IPS-18c (cell line): ENCODE data around the gene CYBRD1.
"Not testable (repeated sequence)": the region's sequence is repeated elsewhere in the genome, so short reads cannot be mapped to it uniquely, and the experiment has no call there.

Experiments used
- H3K4me3 ChIP-seq: 2 replicates; pipeline ENCODE4 v1.7.0; 2013; ENCODE audit warnings: low read depth, mild to moderate bottlenecking, low read length, moderate library complexity; ENCODE audit not compliant: insufficient read depth
- H3K9me3 ChIP-seq: one replicate; pipeline ENCODE4 v1.6.1; 2013; ENCODE audit warnings: mild to moderate bottlenecking, low read length, moderate library complexity; ENCODE audit not compliant: control insufficient read depth, insufficient read depth

The CYBRD1 gene

DNA sequence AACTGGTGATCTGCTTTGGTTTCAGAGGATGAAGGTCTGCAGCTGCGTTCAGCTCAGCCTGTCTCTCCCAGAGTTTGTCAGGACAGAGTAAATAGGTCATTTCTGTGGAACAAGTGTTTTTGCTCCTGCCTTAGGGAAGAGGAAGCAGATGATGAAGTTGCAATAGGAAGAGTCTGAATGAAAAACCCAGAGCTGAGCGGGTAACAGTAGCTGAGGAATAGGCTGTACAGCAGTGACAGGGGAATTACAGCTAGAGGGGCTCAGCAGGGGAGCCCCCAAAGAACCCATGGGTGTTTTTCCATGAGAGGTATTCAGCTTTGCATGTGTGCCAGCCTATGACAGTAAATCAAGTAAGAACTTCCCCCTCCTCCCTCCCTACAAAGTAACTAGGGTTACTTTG, 10.3 kb upstream of the CYBRD1 start:
- Histone ChIP-seq H3K9me3 (no peaks in the 10 kb centered on the region), H3K4me3 (no peak overlapping the region)

GRCh38 chr2:171512683-171513195, 9.5 kb upstream of the CYBRD1 start:
- no peaks in the 10 kb centered on the region for H3K9me3 ChIP-seq
- no peak overlapping the region for H3K4me3 ChIP-seq

DNA sequence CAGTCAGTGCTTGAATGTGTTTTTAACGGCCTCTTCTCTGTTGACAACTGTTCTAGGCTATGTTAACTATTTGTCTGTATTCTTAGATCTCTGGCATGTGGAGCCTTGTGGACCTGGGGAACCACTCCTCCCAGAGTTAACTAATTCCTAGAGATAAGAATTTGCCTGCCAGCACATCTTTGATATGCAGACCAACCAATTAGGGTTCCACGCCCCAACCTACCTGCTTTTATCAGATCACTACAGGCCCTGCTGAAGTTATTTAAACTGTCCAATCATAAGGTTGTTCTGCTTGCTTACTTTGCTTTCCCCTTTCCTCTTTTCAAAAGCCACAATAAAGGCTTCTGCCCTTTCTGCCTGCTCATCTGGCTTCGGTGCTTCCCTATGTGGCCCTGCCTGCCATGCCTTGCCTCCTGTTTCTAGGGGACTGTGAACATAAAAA, 8.5 kb upstream of the CYBRD1 start:
- Histone ChIP-seq H3K4me3 (no peak overlapping the region), H3K9me3 (no peaks in the 10 kb centered on the region)

DNA sequence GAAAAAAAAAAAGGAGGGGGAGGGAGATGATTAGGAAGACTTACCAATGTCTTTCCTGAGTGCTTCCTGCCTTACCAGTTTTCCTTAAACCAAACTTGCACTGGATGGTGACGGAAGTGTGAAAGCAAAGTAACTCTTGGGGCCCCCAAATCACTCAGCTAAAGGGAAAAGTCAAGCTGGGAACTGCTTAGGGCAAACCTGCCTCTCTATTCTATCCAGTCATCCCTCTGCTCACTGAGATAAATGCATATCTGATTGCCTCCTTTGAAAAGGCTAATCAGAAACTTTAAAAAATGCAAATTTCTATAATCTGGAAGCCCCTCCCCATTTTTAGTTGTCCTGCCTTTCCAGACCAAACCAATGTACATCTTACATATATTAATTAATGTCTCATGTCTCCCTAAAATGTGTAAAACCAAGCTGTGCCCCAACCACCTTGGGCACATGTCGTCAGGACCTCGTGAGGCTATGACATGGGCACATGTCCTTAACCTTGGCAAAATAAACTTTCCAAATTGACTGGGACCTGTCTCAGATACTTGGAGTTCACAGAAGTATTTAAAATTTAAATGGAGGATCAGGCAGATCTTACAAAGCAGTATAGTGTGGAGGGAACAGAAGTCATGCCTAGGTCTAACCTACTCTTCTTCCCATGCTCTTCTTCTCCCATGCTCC, 7.2 kb upstream of the CYBRD1 start:
- no peaks in the 10 kb centered on the region for H3K9me3 ChIP-seq
- no peak overlapping the region for H3K4me3 ChIP-seq

DNA sequence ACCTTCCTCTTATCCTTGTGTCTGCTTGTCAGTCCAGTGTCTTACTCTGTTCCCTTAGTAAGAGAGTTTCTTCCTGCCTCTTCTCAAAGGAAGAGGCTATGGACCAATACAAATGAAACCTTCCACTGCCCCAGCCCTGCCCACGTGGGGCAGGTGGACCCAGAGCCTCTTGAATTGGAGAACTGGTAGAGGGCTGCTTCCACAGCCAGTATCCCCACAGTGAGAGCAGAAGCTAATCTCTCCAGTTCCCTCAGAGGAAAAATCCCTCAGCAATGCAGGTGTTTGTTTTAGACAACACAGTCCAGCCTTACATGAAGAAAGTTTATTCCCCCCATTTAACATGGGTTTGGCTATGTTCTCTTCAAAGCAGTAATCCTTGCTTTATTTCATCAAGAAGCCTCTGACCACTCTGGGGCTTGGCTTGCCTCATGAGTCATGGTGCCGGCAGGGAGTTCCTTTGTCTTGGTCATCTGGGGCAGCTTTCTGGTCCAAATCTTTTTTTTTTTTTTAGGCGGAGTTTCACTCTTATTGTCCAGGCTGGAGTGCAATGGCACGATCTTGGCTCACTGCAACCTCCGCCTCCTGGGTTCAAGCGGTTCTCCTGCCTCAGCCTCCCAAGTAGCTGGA, 6.5 kb upstream of the CYBRD1 start:
- Histone ChIP-seq H3K4me3 (no peak overlapping the region), H3K9me3 (no peaks in the 10 kb centered on the region)

GRCh38 chr2:171516793-171517192, 5.5 kb upstream of the CYBRD1 start:
- no peaks in the 10 kb centered on the region for H3K9me3 ChIP-seq
- H3K4me3 ChIP-seq = no peak overlapping the region

DNA sequence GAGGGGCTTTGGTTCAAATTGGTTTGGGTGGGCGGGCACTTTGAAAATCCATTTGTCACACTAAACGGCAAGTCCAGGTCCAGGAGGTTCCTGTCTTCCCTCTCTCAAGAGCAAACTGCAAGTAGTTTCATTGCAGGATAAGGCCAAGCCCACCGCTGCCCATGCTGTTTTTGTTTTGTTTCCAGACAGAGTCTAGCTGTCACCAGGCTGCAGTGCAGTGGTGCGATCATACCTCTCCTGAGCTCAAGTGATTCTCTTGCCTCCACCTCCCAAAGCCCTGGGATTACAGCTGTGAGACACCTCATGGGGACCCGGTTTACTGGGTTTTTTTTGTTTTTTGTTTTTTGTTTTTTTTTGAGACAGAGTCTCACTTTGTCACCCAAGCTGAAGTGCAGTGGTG, 1.8 kb upstream of the CYBRD1 start:
- no peak overlapping the region for H3K4me3 ChIP-seq
- H3K9me3 ChIP-seq = peaks cover 4% of the 10 kb centered on the region

DNA sequence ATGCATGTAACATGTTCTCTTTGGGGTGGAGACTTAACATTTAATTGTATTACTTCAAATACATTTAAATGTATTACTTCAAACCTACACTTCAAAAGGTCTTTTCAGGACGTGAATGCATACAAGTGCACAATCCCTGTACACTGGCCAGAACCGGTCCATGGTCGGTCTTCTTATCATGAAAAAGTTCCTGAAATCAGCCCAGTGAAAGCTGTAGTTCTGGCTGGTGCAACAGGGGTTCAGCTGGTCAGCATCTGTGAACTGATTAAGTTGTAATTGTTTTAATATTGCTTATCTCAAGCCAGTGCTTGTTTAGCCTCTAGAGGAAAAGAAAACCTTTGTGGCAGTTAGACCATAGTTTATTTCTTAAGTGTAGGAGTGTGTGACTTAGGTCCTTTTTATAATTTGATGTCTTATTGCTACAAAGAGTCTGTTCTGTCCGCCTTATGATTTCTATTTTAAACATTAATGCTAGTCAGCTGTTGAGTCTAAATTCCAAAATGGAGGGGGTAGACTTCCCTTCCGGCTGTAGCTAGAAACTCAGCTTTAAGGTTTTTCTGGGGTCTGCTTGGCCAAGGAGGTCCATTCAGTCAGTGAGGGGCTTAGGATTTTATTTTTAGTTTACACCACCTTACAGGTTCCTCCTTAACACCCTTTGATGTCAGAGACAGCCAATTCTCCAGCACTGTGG, 768 bp upstream of the CYBRD1 start:
- peak overlapping the region; percentile 88 for H3K4me3 ChIP-seq
- H3K9me3 ChIP-seq = peaks cover 4% of the 10 kb centered on the region

- Histone ChIP-seq H3K9me3 (peaks cover 4% of the 10 kb centered on the region), H3K4me3 (peak overlapping the region; percentile 88)
Measured at GRCh38 chr2:171522788-171523087, 464 bp downstream of the CYBRD1 start.

DNA sequence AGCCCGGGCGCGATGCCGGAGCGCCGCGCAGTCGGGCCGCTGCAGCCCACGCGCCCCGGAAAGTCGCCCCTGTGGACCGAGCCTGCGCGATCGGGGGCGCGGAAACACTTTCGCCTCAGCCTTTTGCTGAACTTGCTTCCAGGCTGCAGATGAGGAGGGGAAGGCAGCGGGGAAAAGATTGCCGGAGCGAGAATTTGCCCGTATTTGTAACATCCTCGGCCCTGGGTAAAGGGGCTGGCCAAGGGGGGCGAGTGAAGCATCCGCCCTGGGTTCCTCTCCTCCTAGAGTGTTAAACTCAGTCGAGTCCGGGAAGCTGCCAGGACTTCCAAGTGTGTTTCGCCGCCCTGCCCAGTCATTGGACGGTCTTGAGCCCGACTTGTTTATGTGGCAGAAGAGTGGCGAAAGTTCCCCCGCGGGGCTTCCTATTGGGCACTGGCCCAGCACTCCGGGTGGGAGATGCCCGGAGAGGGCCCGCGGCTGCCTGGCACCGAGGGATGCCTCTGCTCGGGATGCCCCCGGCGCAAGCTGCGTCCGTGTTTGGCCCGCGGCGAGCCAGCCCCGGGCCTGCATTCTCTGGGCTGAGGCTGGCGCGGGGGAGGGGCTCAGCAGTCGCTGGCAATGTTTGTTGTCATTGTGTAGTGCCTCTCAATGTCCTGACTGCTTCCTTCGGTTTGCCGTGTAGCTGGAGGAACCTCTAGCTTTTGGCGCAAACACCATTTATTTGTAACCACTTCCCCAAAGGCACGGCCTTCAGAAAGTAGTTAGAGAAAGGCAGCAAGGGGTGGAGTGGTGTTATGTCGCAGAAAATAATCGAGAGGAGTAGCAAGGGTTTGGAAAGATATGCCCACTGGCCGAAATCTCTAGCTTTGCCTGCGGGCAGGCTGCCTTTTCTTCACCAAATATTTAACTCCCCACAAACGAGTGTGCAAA, 1.1 kb downstream of the CYBRD1 start:
- peaks cover 6% of the 10 kb centered on the region for H3K9me3 ChIP-seq
- H3K4me3 ChIP-seq = peak overlapping the region; percentile 88

DNA sequence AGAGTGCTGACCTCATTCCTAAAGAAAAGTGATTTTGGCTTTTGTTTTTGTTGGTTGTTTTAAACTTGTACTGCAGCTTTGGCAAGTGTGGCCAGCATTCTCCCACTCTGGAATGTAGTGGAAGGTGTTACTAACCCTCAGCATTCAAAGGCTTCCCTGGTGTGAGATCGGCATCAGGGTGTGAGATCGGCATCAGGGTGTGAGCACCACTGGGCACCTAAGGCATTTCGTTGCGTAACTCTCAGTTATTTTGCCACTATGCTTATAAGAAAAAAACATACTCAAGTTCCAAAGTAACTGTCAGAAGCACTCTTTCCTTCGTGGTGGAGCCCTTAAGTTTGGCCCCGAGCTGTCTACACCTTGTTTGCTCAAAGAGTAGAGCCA, 1.7 kb downstream of the CYBRD1 start:
- Histone ChIP-seq H3K4me3 (peak overlapping the region; percentile 88; the same call in 1 of the 2 replicates), H3K9me3 (peaks cover 6% of the 10 kb centered on the region)

GRCh38 chr2:171529914-171530313, 7.6 kb downstream of the CYBRD1 start:
- Histone ChIP-seq H3K9me3 (peaks cover 2% of the 10 kb centered on the region), H3K4me3 (no peak overlapping the region)

DNA sequence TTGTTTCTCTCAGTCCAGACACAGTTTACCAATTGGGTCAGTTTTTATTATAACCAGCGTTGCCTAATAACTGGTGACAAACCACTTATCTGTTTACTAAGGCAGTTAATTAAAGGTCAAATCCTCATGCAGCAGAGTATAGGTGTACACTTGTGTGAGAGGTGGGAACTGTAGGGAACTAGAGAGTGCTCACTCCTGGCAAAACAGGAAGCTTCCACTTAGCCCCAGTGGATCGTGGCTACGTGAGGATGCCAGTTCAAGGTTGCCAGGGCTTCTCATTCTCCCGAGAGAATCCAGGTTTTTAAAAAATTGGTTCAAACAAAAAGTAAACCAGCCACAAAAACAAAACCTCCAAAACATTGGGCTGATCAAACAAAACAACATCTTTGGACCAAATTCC, 8.1 kb downstream of the CYBRD1 start:
- Histone ChIP-seq H3K9me3 (peaks cover 2% of the 10 kb centered on the region), H3K4me3 (no peak overlapping the region)

GRCh38 chr2:171530859-171531258, 8.6 kb downstream of the CYBRD1 start:
- H3K4me3 ChIP-seq, H3K9me3 ChIP-seq: not testable (repeated sequence)

DNA sequence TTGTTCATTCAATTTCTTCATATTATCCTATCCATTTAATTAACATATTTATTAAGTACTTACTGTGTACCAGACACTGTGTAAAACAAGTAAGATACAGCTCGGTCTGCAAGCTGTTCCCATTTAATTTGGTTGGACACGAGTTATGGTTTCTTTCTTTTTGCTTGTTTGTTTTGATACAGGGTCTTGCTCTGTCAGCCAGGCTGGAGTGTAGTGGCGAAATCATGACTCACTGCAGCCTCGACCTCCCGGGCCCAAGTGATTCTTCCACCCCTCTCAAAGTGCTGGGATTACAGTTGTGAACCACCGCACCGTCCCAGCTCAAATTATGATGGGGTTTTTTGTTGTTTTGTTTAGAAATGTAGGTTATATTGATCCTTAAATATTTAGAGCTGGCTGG, 9.0 kb downstream of the CYBRD1 start:
- no peak overlapping the region for H3K4me3 ChIP-seq
- peaks cover 2% of the 10 kb centered on the region for H3K9me3 ChIP-seq

GRCh38 chr2:171531836-171532450, 9.7 kb downstream of the CYBRD1 start:
- Histone ChIP-seq H3K9me3 (peaks cover 2% of the 10 kb centered on the region), H3K4me3 (no peak overlapping the region)

GRCh38 chr2:171533331-171533730, 11.1 kb downstream of the CYBRD1 start:
- H3K9me3 ChIP-seq = no peaks in the 10 kb centered on the region
- H3K4me3 ChIP-seq = no peak overlapping the region
